Naive thymus-derived CD4-positive, alpha-beta T cell (primary cell): ENCODE measurements around the gene EFHC1. TPM values are rescaled to one million over a fixed set of nuclear protein-coding genes. Genes with fewer than 3 reads are reported as not detected.

Source experiments
- ATAC-seq: fragments of 150-1000 bp; cut with Tn5 transposase; 2 replicates; pipeline ENCODE4 v1.10.0; 2021; ENCODE audit warnings: mild to moderate bottlenecking, moderate library complexity
- CTCF ChIA-PET: fragments of 350-600 bp; sonication (Branson Sonifier 250); formaldehyde crosslinking; loops from one replicate; lab custom pipeline; 2021; ENCODE audit warnings: antibody characterized with exemption; lab: Charles Lee
- POLR2A ChIA-PET: fragments of 350-600 bp; sonication (Branson Sonifier 250); formaldehyde crosslinking; loops from one replicate; lab custom pipeline; 2021; ENCODE audit warnings: antibody characterized with exemption, inconsistent platforms; lab: Charles Lee
- DNase-seq, 9 donors: peaks; one replicate each; pipeline versions ENCODE4 v3.0.0 to v3.0.0-alpha.2; 2020 to 2022; ENCODE audit warnings: mixed read lengths in 1 of 9
- H3K27ac ChIP-seq: one replicate; pipeline ENCODE4 v1.7.0; 2013; ENCODE audit warnings: mild to moderate bottlenecking, low read depth, low read length, moderate library complexity
- H3K27me3 ChIP-seq, 2 donors: one replicate each; pipeline ENCODE4 v1.7.0; 2013; ENCODE audit warnings: low read length in 2 of 2, mild to moderate bottlenecking in 2 of 2, moderate library complexity in 2 of 2; ENCODE audit not compliant: control insufficient read depth in 2 of 2, insufficient read depth in 2 of 2
- H3K36me3 ChIP-seq, 3 experiments: 1 replicate in 2 of 3; 2 replicates in 1 of 3; pipeline ENCODE4 v1.7.0; 2013; ENCODE audit warnings: low read length in 3 of 3, mild to moderate bottlenecking in 3 of 3, moderate library complexity in 1 of 3; ENCODE audit not compliant: insufficient read depth in 3 of 3, control insufficient read depth in 2 of 3
- H3K4me1 ChIP-seq, 2 donors: one replicate each; pipeline ENCODE4 v1.7.0; 2013; ENCODE audit warnings: low read length in 2 of 2, mild to moderate bottlenecking in 2 of 2, moderate library complexity in 1 of 2; ENCODE audit not compliant: control insufficient read depth in 2 of 2, insufficient read depth in 2 of 2
- H3K4me3 ChIP-seq: 2 replicates; pipeline ENCODE4 v1.7.0; 2013; ENCODE audit warnings: mild to moderate bottlenecking, low read length
- H3K9me3 ChIP-seq, 3 experiments: 1 replicate in 2 of 3; 2 replicates in 1 of 3; pipeline ENCODE4 v1.7.0; 2013; ENCODE audit warnings: low read length in 3 of 3; ENCODE audit not compliant: control insufficient read depth in 2 of 3
- H3K27ac Mint-ChIP-seq, 9 donors: one replicate each; pipeline ENCODE4 v1.8.0; 2020 to 2022; ENCODE audit warnings: mixed read lengths in 9 of 9, mild to moderate bottlenecking in 8 of 9, moderate library complexity in 5 of 9, inconsistent platforms in 2 of 9
- H3K27me3 Mint-ChIP-seq, 5 donors: one replicate each; pipeline ENCODE4 v1.8.0; 2021 to 2022; ENCODE audit warnings: mixed read lengths in 5 of 5, mild to moderate bottlenecking in 1 of 5
- H3K36me3 Mint-ChIP-seq, 5 donors: one replicate each; pipeline ENCODE4 v1.8.0; 2020 to 2022; ENCODE audit warnings: mixed read lengths in 5 of 5, mild to moderate bottlenecking in 3 of 5, inconsistent platforms in 1 of 5
- H3K4me1 Mint-ChIP-seq, 7 donors: one replicate each; pipeline ENCODE4 v1.8.0; 2020 to 2022; ENCODE audit warnings: mixed read lengths in 7 of 7, mild to moderate bottlenecking in 3 of 7, inconsistent platforms in 1 of 7
- H3K4me3 Mint-ChIP-seq, 10 donors: one replicate each; pipeline ENCODE4 v1.8.0; 2020 to 2022; ENCODE audit warnings: mild to moderate bottlenecking in 10 of 10, mixed read lengths in 10 of 10, moderate library complexity in 6 of 10, inconsistent platforms in 2 of 10
- H3K9me3 Mint-ChIP-seq, 11 donors: one replicate each; pipeline ENCODE4 v1.8.0; 2020 to 2022; ENCODE audit warnings: mixed read lengths in 11 of 11, mild to moderate bottlenecking in 4 of 11, inconsistent platforms in 1 of 11, moderate library complexity in 1 of 11
- intact Hi-C, 2 donors: fragments of 100-400 bp; cut with micrococcal nuclease; formaldehyde crosslinking; loops; one replicate each; pipeline ENCODE4 v1.15.1; 2023
- polyA plus RNA-seq, 2 donors: library from polyadenylated mRNA; unstranded; fragments of 300-500 nt; fragmentation: Illumina TruSeq; gene quantifications; one replicate each; pipeline ENCODE4 v1.2.3, GENCODE V29; 2021
- total RNA-seq, 6 experiments: library from RNA in 5 of 6; stranded (reverse) in 5 of 6; gene quantifications; 1 replicate in 5 of 6; 2 replicates in 1 of 6; pipeline ENCODE4 v1.2.3 and lab custom pipeline; 2021 to 2026

Gene EFHC1
- total and polyA plus RNA-seq, 7 experiments from 2014 or later = 1.9 to 13.8 (median 5.8) TPM

DNA sequence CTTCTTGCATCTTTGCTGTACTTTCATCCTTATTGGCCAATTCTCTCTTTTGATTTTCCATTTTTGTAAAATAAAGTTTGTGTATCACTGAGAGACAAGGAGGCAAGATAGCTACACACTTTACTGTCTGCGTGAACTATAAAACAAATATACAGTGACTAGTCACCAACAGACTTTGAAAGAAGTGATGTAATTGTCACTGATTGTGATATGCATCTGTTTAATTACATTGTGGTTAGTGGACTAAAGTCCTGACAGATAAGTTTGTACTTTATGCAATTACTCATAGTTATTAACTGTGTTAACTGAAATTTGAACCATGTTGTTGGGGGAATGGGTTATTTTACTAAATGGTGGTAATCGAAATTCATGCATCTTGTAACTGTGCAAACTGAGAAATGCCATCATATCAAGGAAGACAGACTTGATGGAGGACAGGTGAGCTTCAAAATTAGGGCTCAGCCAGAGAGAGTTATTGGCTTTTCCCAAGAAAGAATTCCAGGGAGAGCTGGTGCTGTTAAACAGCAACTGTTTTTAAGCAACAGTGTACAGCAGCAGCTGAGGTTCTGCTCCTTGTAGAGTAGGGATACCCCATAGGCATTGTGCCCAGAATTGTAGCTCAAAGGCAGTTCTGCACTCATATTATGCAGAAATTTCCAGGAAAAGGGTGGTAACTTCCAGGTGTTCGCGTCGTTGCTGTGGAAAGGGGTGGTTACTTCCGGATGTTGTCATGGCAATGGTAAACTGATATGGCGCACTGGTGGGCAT, 62.9 kb downstream of the EFHC1 start:
- Histone ChIP-seq H3K9me3 (no peaks in the 10 kb centered on the region), H3K4me3 (no peak overlapping the region), H3K27me3 (no peaks in the 10 kb centered on the region), H3K36me3 (no peaks in the 10 kb centered on the region), H3K4me1 (no peaks in the 10 kb centered on the region), H3K27ac (no peak overlapping the region)
- no peak overlapping the region for H3K27ac Mint-ChIP-seq
- POLR2A ChIA-PET = no interaction called here
- ATAC-seq = no peak
- no peak for DNase-seq
- H3K4me3 Mint-ChIP-seq = no peak overlapping the region
- peaks cover 0 to 12% (median 0%) of the 10 kb centered on the region in 5 donors for H3K36me3 Mint-ChIP-seq
- intact Hi-C loops = no loop called here
- peaks cover 0 to 1% (median 0%) of the 10 kb centered on the region in 7 donors for H3K4me1 Mint-ChIP-seq
- no peaks in the 10 kb centered on the region for H3K9me3 Mint-ChIP-seq
- H3K27me3 Mint-ChIP-seq = peaks cover 0 to 11% (median 0%) of the 10 kb centered on the region in 5 donors
- CTCF ChIA-PET = interaction anchor here (0.6 kb wide), 1 partner anchor 37 kb away, joined by 3 read pairs; no protein-coding TSS in a partner anchor

DNA sequence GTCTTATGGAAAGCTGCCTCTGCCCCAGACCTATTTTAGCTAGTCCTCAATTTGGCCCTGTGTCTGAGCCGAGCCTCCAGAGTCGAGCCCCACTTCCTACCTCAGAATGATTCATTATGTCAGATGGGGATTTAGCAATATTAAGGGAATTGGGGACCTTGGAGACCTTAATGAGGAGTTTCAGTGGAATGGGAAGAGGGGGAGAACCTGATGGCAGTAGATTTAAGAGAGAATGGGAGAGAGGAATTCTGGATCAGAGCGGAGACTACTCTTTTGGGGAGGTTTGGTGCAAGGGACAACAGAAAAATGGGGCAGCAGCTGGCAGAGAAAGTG, 63.5 kb downstream of the EFHC1 start:
- Mint-ChIP-seq H3K9me3 (no peaks in the 10 kb centered on the region), H3K27ac (peak overlapping the region in 2 of 9 donors; percentile 10 to 20), H3K27me3 (peaks cover 0 to 11% (median 0%) of the 10 kb centered on the region in 5 donors), H3K36me3 (peaks cover 0 to 12% (median 0%) of the 10 kb centered on the region in 5 donors), H3K4me3 (no peak overlapping the region), H3K4me1 (peaks cover 0 to 1% (median 0%) of the 10 kb centered on the region in 7 donors)
- H3K27me3 ChIP-seq = no peaks in the 10 kb centered on the region
- intact Hi-C loops = no loop called here
- H3K4me1 ChIP-seq = no peaks in the 10 kb centered on the region
- ChIA-PET POLR2A (no interaction called here), CTCF (no interaction called here)
- ATAC-seq (no peak), DNase-seq (no peak)
- H3K27ac ChIP-seq = no peak overlapping the region
- no peaks in the 10 kb centered on the region for H3K36me3 ChIP-seq
- no peak overlapping the region for H3K4me3 ChIP-seq
- no peaks in the 10 kb centered on the region for H3K9me3 ChIP-seq

DNA sequence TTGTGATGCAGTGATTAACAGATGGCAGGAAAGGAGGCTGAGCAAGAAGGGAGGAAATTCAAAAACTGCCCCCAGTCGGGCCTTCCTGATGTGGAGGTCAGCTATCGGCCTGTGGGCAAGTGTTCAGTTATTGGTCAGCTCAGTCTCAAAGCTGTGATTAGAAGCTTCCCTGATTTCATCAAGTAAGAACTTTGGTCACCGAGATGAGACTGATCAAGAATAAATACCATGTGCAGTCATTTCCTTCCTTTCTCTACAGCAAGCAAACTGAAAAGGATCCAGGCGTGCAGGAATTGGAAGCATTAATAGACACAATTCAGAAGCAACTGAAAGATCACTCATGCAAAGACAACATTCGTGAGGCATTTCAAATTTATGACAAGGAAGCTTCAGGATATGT, 69.7 kb downstream of the EFHC1 start:
- Histone ChIP-seq H3K27ac (no peak overlapping the region), H3K36me3 (no peaks in the 10 kb centered on the region), H3K9me3 (no peaks in the 10 kb centered on the region), H3K4me3 (no peak overlapping the region), H3K4me1 (no peaks in the 10 kb centered on the region), H3K27me3 (no peaks in the 10 kb centered on the region)
- peaks cover under 1 to 17% (median 4%) of the 10 kb centered on the region in 5 donors for H3K36me3 Mint-ChIP-seq
- intact Hi-C loops = loop anchor here in 1 of 2 donors (5.0 kb wide), 4 partner anchors 47 to 172 kb away; partner anchors contain the start of gene TRAM2
- H3K4me3 Mint-ChIP-seq = no peak overlapping the region
- H3K27me3 Mint-ChIP-seq = peaks cover 0 to 11% (median 0%) of the 10 kb centered on the region in 5 donors
- H3K4me1 Mint-ChIP-seq = peaks cover 0 to 26% (median 0%) of the 10 kb centered on the region in 7 donors
- POLR2A ChIA-PET = no interaction called here
- CTCF ChIA-PET = no interaction called here
- no peak for ATAC-seq
- no peak overlapping the region for H3K27ac Mint-ChIP-seq
- peaks cover 0 to 4% (median 0%) of the 10 kb centered on the region in 11 donors for H3K9me3 Mint-ChIP-seq
- no peak for DNase-seq

DNA sequence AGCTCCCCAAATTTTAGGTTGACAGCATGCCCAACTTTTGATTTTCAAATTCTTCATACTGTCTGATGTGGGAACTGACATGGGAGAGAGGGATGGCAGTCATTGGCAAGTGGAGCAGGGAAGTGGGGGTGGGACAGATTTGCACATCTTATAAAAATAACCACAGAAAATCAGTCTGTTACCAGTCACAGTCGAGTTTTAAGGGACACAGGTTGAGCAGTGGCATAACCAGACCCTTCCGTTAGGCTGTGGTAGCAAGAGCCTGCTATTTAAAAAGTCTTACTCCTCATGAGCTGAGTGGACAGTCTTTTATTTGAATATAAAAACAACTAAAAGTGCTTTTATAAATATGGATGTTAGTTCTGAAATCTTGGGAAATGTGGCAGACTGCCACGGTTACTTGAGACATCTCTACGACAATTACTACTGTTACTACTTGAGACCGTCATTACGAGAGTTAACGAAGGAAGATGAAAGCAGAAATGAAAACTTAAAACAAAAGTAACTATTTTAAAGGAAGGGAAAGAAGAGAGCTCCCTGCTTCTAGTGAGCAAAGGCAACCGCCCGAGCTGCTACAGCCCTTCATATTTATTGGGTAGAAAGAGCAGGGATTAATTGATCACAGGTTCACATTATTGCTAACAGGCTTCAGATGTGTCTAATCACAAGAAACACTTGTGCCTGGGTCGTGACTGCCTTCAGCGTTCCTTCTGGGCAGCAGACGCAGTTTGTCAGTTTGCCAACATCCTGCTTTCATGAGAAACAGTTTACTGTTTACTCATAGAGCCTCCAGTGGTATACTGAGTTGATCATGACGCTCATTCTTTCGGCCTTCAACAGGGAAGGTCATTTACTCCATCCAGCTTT, 71.3 kb downstream of the EFHC1 start:
- Mint-ChIP-seq H3K9me3 (peaks cover 0 to 7% (median 3%) of the 10 kb centered on the region in 11 donors), H3K36me3 (peaks cover 4 to 22% (median 8%) of the 10 kb centered on the region in 5 donors), H3K4me3 (no peak overlapping the region), H3K4me1 (peaks cover 0 to 37% (median 0%) of the 10 kb centered on the region in 7 donors), H3K27me3 (peaks cover 0 to 10% (median 0%) of the 10 kb centered on the region in 5 donors), H3K27ac (no peak overlapping the region)
- Histone ChIP-seq H3K27ac (no peak overlapping the region), H3K9me3 (no peaks in the 10 kb centered on the region), H3K36me3 (no peaks in the 10 kb centered on the region), H3K4me1 (no peaks in the 10 kb centered on the region), H3K27me3 (no peaks in the 10 kb centered on the region), H3K4me3 (no peak overlapping the region)
- POLR2A ChIA-PET = no interaction called here
- CTCF ChIA-PET = no interaction called here
- no peak for DNase-seq
- intact Hi-C loops = loop anchor here in 1 of 2 donors (5.0 kb wide), 4 partner anchors 46 to 171 kb away; partner anchors contain the start of gene TRAM2
- no peak for ATAC-seq

DNA sequence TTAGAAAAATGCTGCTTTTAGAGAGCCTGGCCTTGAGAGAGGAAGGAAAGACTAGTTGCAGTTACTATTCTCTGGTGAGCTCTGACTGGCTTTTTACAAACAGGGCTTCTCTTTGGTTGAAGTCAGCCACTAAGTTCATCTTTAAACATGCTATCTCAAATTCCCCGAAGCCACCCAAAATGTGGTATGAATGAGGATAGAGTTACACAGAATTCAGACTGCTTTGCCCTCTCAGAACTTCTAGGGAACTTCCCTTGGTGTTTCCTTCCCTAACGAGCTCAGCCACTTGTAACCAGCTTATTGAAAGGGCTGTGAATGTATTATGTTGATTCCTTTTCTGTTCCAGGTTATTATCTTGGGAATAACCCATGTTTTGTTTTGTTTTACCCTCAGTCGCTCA, 73.5 kb downstream of the EFHC1 start:
- Histone ChIP-seq H3K36me3 (no peaks in the 10 kb centered on the region), H3K27ac (no peak overlapping the region), H3K4me1 (no peaks in the 10 kb centered on the region), H3K4me3 (no peak overlapping the region), H3K27me3 (no peaks in the 10 kb centered on the region), H3K9me3 (no peaks in the 10 kb centered on the region)
- no peak for ATAC-seq
- Mint-ChIP-seq H3K27ac (peak overlapping the region in 1 of 9 donors; percentile 54), H3K27me3 (peaks cover 0 to 4% (median 0%) of the 10 kb centered on the region in 5 donors), H3K36me3 (peaks cover 4 to 26% (median 8%) of the 10 kb centered on the region in 5 donors), H3K4me1 (peaks cover 0 to 48% (median 0%) of the 10 kb centered on the region in 7 donors), H3K4me3 (peak overlapping the region in 1 of 10 donors; percentile 6), H3K9me3 (peaks cover 0 to 7% (median 3%) of the 10 kb centered on the region in 11 donors)
- no peak for DNase-seq
- CTCF ChIA-PET = no interaction called here
- POLR2A ChIA-PET = no interaction called here
- intact Hi-C loops = loop anchor here in 1 of 2 donors (5.0 kb wide), 4 partner anchors 44 to 169 kb away; partner anchors contain the start of gene TRAM2

DNA sequence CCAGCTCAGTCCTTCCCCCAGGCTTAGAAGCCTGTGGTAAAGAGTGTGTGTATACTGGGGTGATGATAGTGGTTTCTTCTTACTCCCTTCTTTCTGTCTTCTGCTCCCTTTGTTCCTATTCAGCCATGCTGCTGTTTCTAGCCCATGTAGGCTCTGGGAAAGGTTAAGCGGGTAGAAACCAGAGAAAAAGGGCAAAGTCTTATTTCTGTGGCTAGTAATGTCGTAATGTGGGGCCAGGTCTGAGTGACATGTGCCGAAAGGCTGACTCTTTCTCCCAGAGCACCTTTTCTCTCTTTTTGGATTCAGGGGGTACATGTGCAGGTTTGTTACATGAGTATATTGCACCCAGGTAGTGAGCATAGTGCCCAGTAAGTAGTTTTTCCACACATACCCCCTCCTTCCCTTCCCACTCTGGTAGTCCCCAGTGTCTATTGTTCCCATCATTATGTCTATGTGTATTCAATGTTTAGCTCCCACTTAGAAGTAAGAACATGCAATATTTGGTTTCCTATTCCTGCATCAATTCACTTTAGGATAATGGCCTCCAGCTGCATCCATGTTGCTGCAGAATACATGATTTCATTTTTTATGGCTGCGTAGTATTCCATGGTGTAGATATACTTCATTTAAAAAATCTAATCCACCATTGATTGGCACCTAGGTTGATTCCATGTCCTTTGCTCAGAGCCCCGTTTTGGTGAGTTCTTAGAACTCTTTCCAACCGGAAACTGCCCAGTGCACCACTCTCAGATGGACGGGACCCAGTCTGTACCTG, 74.3 kb downstream of the EFHC1 start:
- CTCF ChIA-PET = no interaction called here

More for the DNA sequence above, 74.3 kb downstream of the EFHC1 start:
- H3K36me3 ChIP-seq = no peaks in the 10 kb centered on the region
- DNase-seq (no peak), ATAC-seq (no peak)
- intact Hi-C loops = loop anchor here (5.0 kb wide), 4 partner anchors 43 to 168 kb away; partner anchors contain the start of gene TRAM2 (in 1 of the 2)
- no peak overlapping the region for H3K4me3 ChIP-seq
- H3K9me3 ChIP-seq = no peaks in the 10 kb centered on the region
- H3K4me1 ChIP-seq = no peaks in the 10 kb centered on the region
- no peak overlapping the region for H3K27ac ChIP-seq
- H3K9me3 Mint-ChIP-seq = peaks cover 0 to 7% (median 3%) of the 10 kb centered on the region in 11 donors
- POLR2A ChIA-PET = no interaction called here
- no peaks in the 10 kb centered on the region for H3K27me3 Mint-ChIP-seq
- no peaks in the 10 kb centered on the region for H3K27me3 ChIP-seq
- no peak overlapping the region for H3K4me3 Mint-ChIP-seq
- H3K36me3 Mint-ChIP-seq = peaks cover 4 to 21% (median 8%) of the 10 kb centered on the region in 5 donors
- peak overlapping the region in 1 of 9 donors; percentile 54 for H3K27ac Mint-ChIP-seq
- H3K4me1 Mint-ChIP-seq = peaks cover 0 to 48% (median 0%) of the 10 kb centered on the region in 7 donors
